GM12875 (cell line): ENCODE measurements around the gene ASB7.
A peak's percentile ranks its signal among the peaks of the same experiment; 100 is the strongest.

Experiments used
- H3K4me3 ChIP-seq: one replicate; pipeline ENCODE4 v1.5.1; 2011; ENCODE audit warnings: low read depth, low read length, control low read depth
- TF ChIP-seq, protein P1 (sequence below): IDR thresholded peaks from 2 replicates; pipeline ENCODE4 v1.5.1; 2011; ENCODE audit warnings: low read depth, mild to moderate bottlenecking, control low read depth, inconsistent platforms, low read length, moderate library complexity, borderline replicate concordance; ENCODE audit not compliant: insufficient read depth

ASB7 gene

DNA sequence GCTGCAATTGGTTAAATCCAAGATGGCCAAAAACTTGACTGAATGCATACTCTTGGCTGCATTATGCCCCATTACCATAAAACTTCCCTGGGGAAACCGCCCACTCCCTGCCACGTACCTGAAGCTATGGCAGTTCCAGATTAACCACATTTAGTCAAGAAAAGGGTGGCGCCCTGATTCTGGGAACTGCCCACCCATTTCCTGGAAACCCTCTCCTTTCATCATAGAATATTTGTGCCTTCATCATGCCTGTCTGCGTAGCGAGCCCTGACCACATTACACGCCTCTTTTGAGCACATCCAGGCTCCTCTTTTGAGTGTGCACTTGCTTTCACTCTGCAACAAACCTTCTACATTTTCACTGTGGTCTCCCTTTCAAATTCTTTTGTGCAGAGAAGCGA lies 5.6 kb upstream of the ASB7 start:
- H3K4me3 ChIP-seq, result peak overlapping the region; percentile 33
- TF ChIP-seq, protein P1, sequence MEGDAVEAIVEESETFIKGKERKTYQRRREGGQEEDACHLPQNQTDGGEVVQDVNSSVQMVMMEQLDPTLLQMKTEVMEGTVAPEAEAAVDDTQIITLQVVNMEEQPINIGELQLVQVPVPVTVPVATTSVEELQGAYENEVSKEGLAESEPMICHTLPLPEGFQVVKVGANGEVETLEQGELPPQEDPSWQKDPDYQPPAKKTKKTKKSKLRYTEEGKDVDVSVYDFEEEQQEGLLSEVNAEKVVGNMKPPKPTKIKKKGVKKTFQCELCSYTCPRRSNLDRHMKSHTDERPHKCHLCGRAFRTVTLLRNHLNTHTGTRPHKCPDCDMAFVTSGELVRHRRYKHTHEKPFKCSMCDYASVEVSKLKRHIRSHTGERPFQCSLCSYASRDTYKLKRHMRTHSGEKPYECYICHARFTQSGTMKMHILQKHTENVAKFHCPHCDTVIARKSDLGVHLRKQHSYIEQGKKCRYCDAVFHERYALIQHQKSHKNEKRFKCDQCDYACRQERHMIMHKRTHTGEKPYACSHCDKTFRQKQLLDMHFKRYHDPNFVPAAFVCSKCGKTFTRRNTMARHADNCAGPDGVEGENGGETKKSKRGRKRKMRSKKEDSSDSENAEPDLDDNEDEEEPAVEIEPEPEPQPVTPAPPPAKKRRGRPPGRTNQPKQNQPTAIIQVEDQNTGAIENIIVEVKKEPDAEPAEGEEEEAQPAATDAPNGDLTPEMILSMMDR, result no peak

DNA sequence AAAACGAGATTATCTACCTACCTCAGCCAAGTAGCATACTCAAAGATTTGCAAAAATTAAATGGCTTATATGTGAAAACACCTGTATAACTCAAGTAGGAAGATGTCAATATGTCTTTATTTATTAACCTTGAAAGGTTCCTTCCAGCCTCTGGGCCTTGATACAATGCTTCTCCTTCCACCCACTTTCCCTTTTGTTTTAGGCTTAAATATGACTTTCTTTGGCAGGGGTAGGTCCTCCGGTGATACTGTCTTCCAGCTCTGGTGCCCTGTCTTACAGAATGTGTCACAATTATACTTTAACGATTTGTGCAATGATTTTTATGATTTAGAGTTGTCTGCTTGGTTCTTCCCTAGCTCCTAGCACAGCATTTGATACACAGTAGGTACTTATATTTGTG lies 4.5 kb upstream of the ASB7 start:
- TF ChIP-seq, protein P1, result no peak
- H3K4me3 ChIP-seq, result no peak overlapping the region

DNA sequence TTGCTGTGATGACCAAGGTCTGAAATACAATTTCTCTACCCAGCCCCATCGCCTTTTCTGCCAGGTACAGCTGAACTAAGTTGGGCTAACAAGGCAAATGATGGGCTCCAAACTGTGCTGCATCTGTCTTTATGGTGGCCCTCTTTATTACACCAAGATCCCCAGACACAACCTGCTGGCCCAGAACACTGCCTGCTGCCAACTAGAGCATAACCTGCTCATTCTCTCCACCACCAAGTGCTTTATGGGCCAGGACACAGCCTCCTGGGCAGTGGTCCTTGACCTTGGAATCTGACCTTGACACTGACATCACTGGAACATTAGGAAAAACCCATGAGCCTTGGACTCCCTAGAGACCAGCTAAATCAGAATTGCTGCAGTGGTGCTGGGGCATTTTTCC lies 3.7 kb upstream of the ASB7 start:
- H3K4me3 ChIP-seq, result no peak overlapping the region
- TF ChIP-seq, protein P1, result no peak

DNA sequence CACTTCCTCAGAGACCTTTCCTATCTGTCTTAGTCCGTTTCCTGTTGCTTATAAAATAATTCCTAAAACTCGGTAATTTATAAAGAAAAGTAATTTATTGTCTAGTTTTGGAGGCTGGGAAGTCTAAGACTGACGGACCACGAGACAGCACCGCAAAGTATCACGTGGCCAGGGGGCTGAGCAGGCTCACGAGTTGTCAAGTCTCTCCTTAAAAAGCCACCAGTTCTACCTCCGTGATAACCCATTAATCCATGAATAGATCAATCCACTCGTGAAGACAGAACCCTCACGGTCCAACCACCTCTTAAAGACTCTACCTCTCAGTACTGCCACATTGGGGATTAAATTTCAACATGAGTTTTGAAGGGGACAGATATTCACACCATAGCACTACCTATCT lies 1.2 kb upstream of the ASB7 start:
- H3K4me3 ChIP-seq, result peak overlapping the region; percentile 55
- TF ChIP-seq, protein P1, result no peak

DNA sequence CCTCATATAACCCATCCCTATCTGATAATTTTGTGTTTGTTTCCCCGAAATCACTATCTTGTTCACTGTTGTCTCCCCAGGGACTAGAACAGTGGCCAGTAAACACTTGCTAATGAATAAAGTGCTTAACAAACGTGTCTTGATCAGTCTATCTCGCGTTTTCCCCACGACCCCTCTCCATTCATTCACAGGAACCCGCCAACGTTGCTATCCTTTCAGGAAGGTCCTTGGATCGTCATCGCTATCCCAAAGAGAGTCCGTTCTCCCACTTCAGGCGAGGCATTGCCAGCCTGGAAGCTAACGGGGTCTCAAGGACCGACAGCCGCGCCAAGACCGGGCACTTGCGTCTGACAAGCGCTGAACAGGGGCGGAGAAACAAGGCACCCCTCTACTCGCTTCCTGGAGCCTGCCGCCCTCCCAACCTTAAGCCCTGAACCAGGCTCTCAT lies 749 bp upstream of the ASB7 start:
- H3K4me3 ChIP-seq, result peak overlapping the region; percentile 55
- TF ChIP-seq, protein P1, result no peak

DNA sequence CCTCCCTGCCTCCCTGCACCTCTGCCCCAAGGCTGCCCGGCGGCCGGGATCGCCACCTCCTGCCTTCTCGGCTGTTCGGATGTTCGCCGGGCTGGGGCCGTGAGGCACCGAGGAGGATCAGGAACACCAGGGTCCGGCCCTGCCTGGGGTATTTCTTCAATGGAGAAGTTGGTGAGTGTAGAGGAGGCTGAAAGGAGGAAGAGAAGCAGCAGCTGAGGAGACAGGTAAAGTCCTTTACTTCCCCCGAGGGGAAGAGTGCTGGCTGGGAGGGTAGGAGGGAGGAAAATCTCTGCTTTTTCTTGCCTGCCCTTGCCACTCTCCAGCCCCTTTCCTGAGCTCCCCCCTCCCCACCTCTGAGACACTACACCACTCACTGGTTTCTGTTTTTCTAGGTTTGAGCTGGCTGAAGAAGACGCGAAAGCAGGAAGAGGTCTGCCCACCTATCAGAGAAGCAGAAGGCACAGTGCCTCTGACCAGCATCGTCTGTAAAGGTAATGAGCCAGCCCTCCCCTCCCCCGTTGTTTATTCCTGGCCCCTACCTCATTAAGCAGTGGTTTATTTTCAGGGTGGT lies 519 bp downstream of the ASB7 start:
- peak overlapping the region; percentile 88 for H3K4me3 ChIP-seq
- TF ChIP-seq, protein P1, result no peak

DNA sequence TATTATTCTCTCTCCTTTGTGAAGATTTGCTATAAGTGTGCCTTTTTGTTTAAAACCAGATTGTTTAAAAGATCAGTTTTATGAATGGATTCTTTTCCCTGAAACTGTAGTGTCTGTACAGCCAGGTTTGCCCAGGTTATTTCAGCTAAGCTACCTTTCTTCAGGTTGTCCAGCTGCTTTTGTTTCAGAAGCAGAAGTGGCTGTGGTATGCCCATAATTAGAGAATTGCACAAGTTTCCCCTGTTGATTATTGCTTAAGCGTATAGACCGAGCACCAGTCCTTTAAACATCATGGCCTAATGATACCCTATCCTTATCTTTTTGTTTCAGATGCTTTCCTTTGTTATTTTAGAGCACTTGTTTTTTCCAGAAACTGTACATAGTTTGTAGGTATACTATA lies 10.2 kb downstream of the ASB7 start:
- H3K4me3 ChIP-seq, result no peak overlapping the region
- TF ChIP-seq, protein P1, result no peak
